Neural progenitor cell (in vitro differentiated cells): ENCODE results near the gene PERM1. TPM values are rescaled to one million over a fixed set of nuclear protein-coding genes. Genes with fewer than 3 reads are reported as not detected.

Experiments used
- DNase-seq: peaks from one replicate; pipeline ENCODE4 v3.0.0-alpha.2; 2016; ENCODE audit warnings: low spot score
- H2AFZ ChIP-seq: fragments of 200-600 bp; sonication (generic); replicated peaks from 2 replicates; pipeline ENCODE4 v1.6.1; 2016; ENCODE audit warnings: antibody characterized with exemption
- H3F3A ChIP-seq: fragments of 200-600 bp; sonication (generic); 2 replicates; pipeline ENCODE4 v1.6.1; 2016; ENCODE audit warnings: antibody characterized with exemption, low read depth
- H3K27ac ChIP-seq: fragments of 200-600 bp; sonication (generic); 2 replicates; pipeline ENCODE4 v1.5.1; 2016; ENCODE audit warnings: mild to moderate bottlenecking
- H3K27me3 ChIP-seq: fragments of 200-600 bp; sonication (generic); 2 replicates; pipeline ENCODE4 v1.6.1; 2016; ENCODE audit warnings: mild to moderate bottlenecking, moderate library complexity
- H3K36me3 ChIP-seq: fragments of 200-600 bp; sonication (generic); 2 replicates; pipeline ENCODE4 v1.5.1; 2016
- H3K4me1 ChIP-seq: fragments of 200-600 bp; sonication (generic); 2 replicates; pipeline ENCODE4 v1.6.1; 2016; ENCODE audit warnings: mixed run types
- H3K4me2 ChIP-seq: fragments of 200-600 bp; sonication (generic); 2 replicates; pipeline ENCODE4 v1.6.1; 2016
- H3K4me3 ChIP-seq: fragments of 200-600 bp; sonication (generic); 2 replicates; pipeline ENCODE4 v1.5.1; 2016
- H3K79me2 ChIP-seq: fragments of 200-600 bp; sonication (generic); 2 replicates; pipeline ENCODE4 v1.6.1; 2016; ENCODE audit warnings: low read depth
- H3K9ac ChIP-seq: fragments of 200-600 bp; sonication (generic); 2 replicates; pipeline ENCODE4 v1.6.1; 2016
- H3K9me3 ChIP-seq: fragments of 200-600 bp; sonication (generic); 2 replicates; pipeline ENCODE4 v1.5.1; 2016; ENCODE audit warnings: low read depth
- H4K20me1 ChIP-seq: fragments of 200-600 bp; sonication (generic); 2 replicates; pipeline ENCODE4 v1.6.1; 2016; ENCODE audit warnings: low read depth
- H3K27ac Mint-ChIP-seq: 3 replicates; pipeline ENCODE4 v1.8.0; 2021; ENCODE audit warnings: mixed read lengths
- H3K27me3 Mint-ChIP-seq: 2 replicates; pipeline ENCODE4 v1.8.0; 2022; ENCODE audit warnings: low read depth, mild to moderate bottlenecking, inconsistent platforms, moderate library complexity, mixed read lengths; ENCODE audit not compliant: insufficient read depth
- H3K36me3 Mint-ChIP-seq: 3 replicates; pipeline ENCODE4 v1.8.0; 2021; ENCODE audit warnings: mixed read lengths
- H3K4me1 Mint-ChIP-seq: 3 replicates; pipeline ENCODE4 v1.8.0; 2021; ENCODE audit warnings: mixed read lengths
- H3K4me3 Mint-ChIP-seq: 3 replicates; pipeline ENCODE4 v1.8.0; 2021; ENCODE audit warnings: mild to moderate bottlenecking, moderate library complexity, mixed read lengths
- H3K9me3 Mint-ChIP-seq: 3 replicates; pipeline ENCODE4 v1.8.0; 2020; ENCODE audit warnings: mixed read lengths
- CTCF ChIP-seq: fragments of 200-600 bp; sonication (generic); IDR thresholded peaks from 2 replicates; pipeline ENCODE4 v1.5.1; 2017; ENCODE audit warnings: antibody characterized with exemption, mild to moderate bottlenecking
- EZH2 ChIP-seq: fragments of 200-600 bp; sonication (generic); IDR thresholded peaks from 2 replicates; pipeline ENCODE4 v1.6.1; 2017; ENCODE audit warnings: antibody characterized with exemption, mild to moderate bottlenecking, moderate library complexity
- EZH2phosphoT487 ChIP-seq: fragments of 200-600 bp; sonication (generic); IDR thresholded peaks from 2 replicates; pipeline ENCODE4 v1.6.1; 2017; ENCODE audit warnings: antibody characterized with exemption
- total RNA-seq: library from RNA; depleted of rRNA; stranded (reverse); fragments of >200 nt; gene quantifications from 2 replicates; pipeline ENCODE4 v1.2.3, GENCODE V29; 2015; ENCODE audit warnings: low replicate concordance

PERM1 gene
- total RNA-seq, 1 donor from 2014 or later = not detected

GRCh38 chr1:1023700-1024099 is 41.8 kb upstream of the PERM1 start:
- H3K27ac Mint-ChIP-seq = no peak overlapping the region
- H3K4me3 Mint-ChIP-seq = peak overlapping the region; percentile 46

GRCh38 chr1:1022302-1023009 is 40.6 kb upstream of the PERM1 start:
- H3K79me2 ChIP-seq = peaks cover 39% of the 10 kb centered on the region
- TF ChIP-seq EZH2 = no peak
- no peak for TF ChIP-seq EZH2phosphoT487
- TF ChIP-seq CTCF = no peak

More at GRCh38 chr1:1023700-1024099, 41.8 kb upstream of the PERM1 start:
- Histone ChIP-seq H3K9me3 (no peaks in the 10 kb centered on the region), H3K27me3 (no peaks in the 10 kb centered on the region), H3F3A (peaks cover 10% of the 10 kb centered on the region), H3K4me1 (peaks cover 34% of the 10 kb centered on the region), H3K27ac (no peak overlapping the region), H3K36me3 (no peaks in the 10 kb centered on the region), H3K9ac (no peak overlapping the region), H2AFZ (no peak overlapping the region), H4K20me1 (peaks cover 67% of the 10 kb centered on the region), H3K4me3 (no peak overlapping the region), H3K79me2 (peaks cover 39% of the 10 kb centered on the region), H3K4me2 (no peak overlapping the region)
- Mint-ChIP-seq H3K27me3 (peaks cover 10% of the 10 kb centered on the region), H3K4me1 (peaks cover 21% of the 10 kb centered on the region), H3K36me3 (peaks cover 1% of the 10 kb centered on the region), H3K9me3 (no peaks in the 10 kb centered on the region)
- TF ChIP-seq CTCF (no peak), EZH2phosphoT487 (no peak), EZH2 (no peak)
- no peak for DNase-seq

GRCh38 chr1:1021920-1022259 is 40.0 kb upstream of the PERM1 start:
- no peaks in the 10 kb centered on the region for H3K36me3 ChIP-seq
- H3F3A ChIP-seq = peaks cover 13% of the 10 kb centered on the region
- H4K20me1 ChIP-seq = peaks cover 58% of the 10 kb centered on the region
- H3K4me1 Mint-ChIP-seq = peaks cover 24% of the 10 kb centered on the region
- no peaks in the 10 kb centered on the region for H3K9me3 ChIP-seq
- peak overlapping the region; percentile 69 for H3K4me3 ChIP-seq
- H3K27me3 ChIP-seq = no peaks in the 10 kb centered on the region
- peak overlapping the region; percentile 88 for H3K4me2 ChIP-seq
- H2AFZ ChIP-seq = no peak overlapping the region
- no peak overlapping the region for H3K9ac ChIP-seq
- H3K27ac Mint-ChIP-seq = no peak overlapping the region
- H3K27me3 Mint-ChIP-seq = peaks cover 10% of the 10 kb centered on the region
- peaks cover 39% of the 10 kb centered on the region for H3K79me2 ChIP-seq
- TF ChIP-seq CTCF = no peak
- TF ChIP-seq EZH2phosphoT487 = no peak
- TF ChIP-seq EZH2 = no peak
- peaks cover 1% of the 10 kb centered on the region for H3K36me3 Mint-ChIP-seq
- H3K4me3 Mint-ChIP-seq = peak overlapping the region; percentile 80
- no peak for DNase-seq
- peaks cover 34% of the 10 kb centered on the region for H3K4me1 ChIP-seq
- peaks cover 2% of the 10 kb centered on the region for H3K9me3 Mint-ChIP-seq
- no peak overlapping the region for H3K27ac ChIP-seq

More at GRCh38 chr1:1022302-1023009, 40.6 kb upstream of the PERM1 start:
- H3K9me3 Mint-ChIP-seq = no peaks in the 10 kb centered on the region
- Histone ChIP-seq H3K4me2 (no peak overlapping the region), H3K27ac (no peak overlapping the region), H2AFZ (no peak overlapping the region), H3K36me3 (no peaks in the 10 kb centered on the region), H4K20me1 (peaks cover 64% of the 10 kb centered on the region), H3F3A (peaks cover 10% of the 10 kb centered on the region), H3K27me3 (no peaks in the 10 kb centered on the region), H3K9ac (no peak overlapping the region), H3K4me1 (peaks cover 34% of the 10 kb centered on the region), H3K9me3 (no peaks in the 10 kb centered on the region), H3K4me3 (no peak overlapping the region)
- no peak for DNase-seq
- H3K4me1 Mint-ChIP-seq = peaks cover 21% of the 10 kb centered on the region
- H3K27ac Mint-ChIP-seq = no peak overlapping the region
- peaks cover 1% of the 10 kb centered on the region for H3K36me3 Mint-ChIP-seq
- peak overlapping the region; percentile 63 for H3K4me3 Mint-ChIP-seq
- peaks cover 10% of the 10 kb centered on the region for H3K27me3 Mint-ChIP-seq
